HUES64 (cell line): ENCODE data around the gene MAP2K4.

Source experiments
- H3K27ac ChIP-seq: 2 replicates; pipeline ENCODE4 v1.7.0; 2013; ENCODE audit warnings: low read depth, low read length, inconsistent platforms
- H3K27me3 ChIP-seq: 2 replicates; pipeline ENCODE4 v1.6.1; 2013; ENCODE audit warnings: mild to moderate bottlenecking, low read length; ENCODE audit not compliant: insufficient read depth
- H3K36me3 ChIP-seq: 2 replicates; pipeline ENCODE4 v1.6.1; 2013; ENCODE audit warnings: mild to moderate bottlenecking, low read length; ENCODE audit not compliant: insufficient read depth
- H3K4me1 ChIP-seq: 2 replicates; pipeline ENCODE4 v1.6.1; 2013; ENCODE audit warnings: mild to moderate bottlenecking, low read length, moderate library complexity; ENCODE audit not compliant: insufficient read depth
- H3K4me3 ChIP-seq: 2 replicates; pipeline ENCODE4 v1.5.1; 2013; ENCODE audit warnings: mild to moderate bottlenecking, low read length, moderate library complexity
- H3K9ac ChIP-seq: 2 replicates; pipeline ENCODE4 v1.6.1; 2013; ENCODE audit warnings: mild to moderate bottlenecking, low read depth, low read length
- H3K9me3 ChIP-seq: 2 replicates; pipeline ENCODE4 v1.6.1; 2013; ENCODE audit warnings: low read depth, low read length; ENCODE audit not compliant: insufficient read depth
- WGBS: fragments of 150-250, 120-280 bp; methylation state at CpG from one replicate; pipeline ENCODE4 v1.1.7; 2013; ENCODE audit warnings: missing lambda C conversion rate; 5-methylcytosine and 5-hydroxymethylcytosine counted together

MAP2K4 gene

GRCh38 chr17:11997147-11997971 lies 23.3 kb upstream of the MAP2K4 start, which contains the start of gene ZNF18:
Gene ZNF18 (minus strand): TSS chr17:11997475. CDS start chr17:11992829, 4,646 bp downstream.
- peak within 1 kb of the TSS; percentile 83 for H3K9ac ChIP-seq
- peak within 1 kb of the TSS; percentile 91 for H3K4me3 ChIP-seq
- peaks cover 11% of the 10 kb centered on the region; the same call in 1 of the 2 replicates for H3K4me1 ChIP-seq
- no peaks in the 10 kb centered on the region for H3K27me3 ChIP-seq
- under 1% methylated on average over 74 of the region's 74 CpGs for WGBS
- H3K36me3 ChIP-seq = peaks cover 4% of the 10 kb centered on the region
- no peaks in the 10 kb centered on the region for H3K9me3 ChIP-seq
- H3K27ac ChIP-seq = peak within 1 kb of the TSS; percentile 89

GRCh38 chr17:11997972-11998233 lies 22.8 kb upstream of the MAP2K4 start:
- Histone ChIP-seq H3K27ac (peak overlapping the region; percentile 68; the same call in 1 of the 2 replicates), H3K27me3 (no peaks in the 10 kb centered on the region), H3K9ac (peak overlapping the region; percentile 83), H3K4me3 (peak overlapping the region; percentile 91), H3K4me1 (peaks cover 11% of the 10 kb centered on the region; the same call in 1 of the 2 replicates), H3K9me3 (no peaks in the 10 kb centered on the region), H3K36me3 (no peaks in the 10 kb centered on the region)
- 62% methylated on average over 4 of the region's 4 CpGs for WGBS

- Histone ChIP-seq H3K9ac (no peak overlapping the region), H3K27me3 (no peaks in the 10 kb centered on the region), H3K4me3 (no peak overlapping the region), H3K27ac (no peak overlapping the region), H3K36me3 (no peaks in the 10 kb centered on the region), H3K4me1 (peaks cover 11% of the 10 kb centered on the region; the same call in 1 of the 2 replicates), H3K9me3 (no peaks in the 10 kb centered on the region)
- WGBS = 96% methylated on average over 5 of the region's 5 CpGs
Measured at GRCh38 chr17:11999696-12000095, 21.0 kb upstream of the MAP2K4 start.

GRCh38 chr17:12007466-12007865 lies 13.2 kb upstream of the MAP2K4 start:
- H3K9ac ChIP-seq = no peak overlapping the region
- 81% methylated on average over 5 of the region's 5 CpGs for WGBS
- H3K9me3 ChIP-seq = no peaks in the 10 kb centered on the region
- no peaks in the 10 kb centered on the region for H3K27me3 ChIP-seq
- H3K4me3 ChIP-seq = no peak overlapping the region
- no peaks in the 10 kb centered on the region for H3K4me1 ChIP-seq
- no peaks in the 10 kb centered on the region for H3K36me3 ChIP-seq
- H3K27ac ChIP-seq = no peak overlapping the region

GRCh38 chr17:12021623-12022140 lies 1.0 kb downstream of the MAP2K4 start:
- Histone ChIP-seq H3K9me3 (no peaks in the 10 kb centered on the region), H3K27me3 (peaks cover 12% of the 10 kb centered on the region), H3K27ac (peak overlapping the region; percentile 24; the same call in 1 of the 2 replicates), H3K4me1 (peaks cover 29% of the 10 kb centered on the region), H3K36me3 (no peaks in the 10 kb centered on the region), H3K4me3 (peak overlapping the region; percentile 79), H3K9ac (peak overlapping the region; percentile 93)
- WGBS = 10% methylated on average over 3 of the region's 3 CpGs

GRCh38 chr17:12022310-12022709 lies 1.6 kb downstream of the MAP2K4 start:
- Histone ChIP-seq H3K4me3 (peak overlapping the region; percentile 79), H3K4me1 (peaks cover 30% of the 10 kb centered on the region), H3K9ac (no peak overlapping the region), H3K27me3 (peaks cover 12% of the 10 kb centered on the region), H3K36me3 (no peaks in the 10 kb centered on the region), H3K27ac (no peak overlapping the region), H3K9me3 (no peaks in the 10 kb centered on the region)
- WGBS = 97% methylated on average over 2 of the region's 2 CpGs

GRCh38 chr17:12024327-12024726 lies 3.6 kb downstream of the MAP2K4 start:
- Histone ChIP-seq H3K4me3 (no peak overlapping the region), H3K4me1 (peaks cover 30% of the 10 kb centered on the region), H3K36me3 (no peaks in the 10 kb centered on the region), H3K9ac (no peak overlapping the region), H3K9me3 (no peaks in the 10 kb centered on the region), H3K27me3 (peaks cover 11% of the 10 kb centered on the region), H3K27ac (no peak overlapping the region)
- WGBS = no CpG with 5 or more reads among the region's 1 CpG

GRCh38 chr17:12027658-12028057 lies 7.0 kb downstream of the MAP2K4 start:
- Histone ChIP-seq H3K4me1 (peaks cover 21% of the 10 kb centered on the region), H3K4me3 (no peak overlapping the region), H3K9ac (no peak overlapping the region), H3K36me3 (no peaks in the 10 kb centered on the region), H3K27me3 (no peaks in the 10 kb centered on the region), H3K27ac (no peak overlapping the region), H3K9me3 (no peaks in the 10 kb centered on the region)
- whole genome bisulfite sequencing = 91% methylated on average over 1 of the region's 1 CpG

GRCh38 chr17:12028611-12029010 lies 7.9 kb downstream of the MAP2K4 start:
- Histone ChIP-seq H3K4me1 (peaks cover 20% of the 10 kb centered on the region), H3K4me3 (no peak overlapping the region), H3K27ac (no peak overlapping the region), H3K36me3 (no peaks in the 10 kb centered on the region), H3K9ac (no peak overlapping the region), H3K27me3 (no peaks in the 10 kb centered on the region), H3K9me3 (no peaks in the 10 kb centered on the region)
- 97% methylated on average over 1 of the region's 2 CpGs for WGBS

- H3K9ac ChIP-seq = no peak overlapping the region
- H3K9me3 ChIP-seq = no peaks in the 10 kb centered on the region
- no peaks in the 10 kb centered on the region for H3K27me3 ChIP-seq
- H3K27ac ChIP-seq = no peak overlapping the region
- H3K4me3 ChIP-seq = no peak overlapping the region
- no peaks in the 10 kb centered on the region for H3K4me1 ChIP-seq
- 98% methylated on average over 4 of the region's 4 CpGs for WGBS
- H3K36me3 ChIP-seq = 0 out of 2 replicates have a peak, but pooled peaks cover 5% of the 10 kb centered on the region
Measured at GRCh38 chr17:12034538-12034937, 13.9 kb downstream of the MAP2K4 start.

GRCh38 chr17:12035673-12036072 lies 15.0 kb downstream of the MAP2K4 start:
- Histone ChIP-seq H3K36me3 (0 out of 2 replicates have a peak, but pooled peaks cover 5% of the 10 kb centered on the region), H3K9me3 (no peaks in the 10 kb centered on the region), H3K9ac (no peak overlapping the region), H3K4me1 (no peaks in the 10 kb centered on the region), H3K4me3 (no peak overlapping the region), H3K27me3 (no peaks in the 10 kb centered on the region), H3K27ac (no peak overlapping the region)
- WGBS = no CpG with 5 or more reads among the region's 1 CpG
